Sciatic nerve (tissue), 2 donors: ENCODE data around the gene TBC1D22A. TPM values are rescaled to one million over a fixed set of nuclear protein-coding genes. Genes with fewer than 3 reads are reported as not detected.

Source experiments
- ATAC-seq: fragments of 200-7000 bp; cut with Tn5 transposase; one replicate; pipeline ENCODE4 v1.9.1; 2020; ENCODE audit warnings: mild to moderate bottlenecking, moderate library complexity
- DNase-seq: peaks from one replicate; pipeline ENCODE4 v3.0.0-alpha.2; 2020; ENCODE audit warnings: low spot score
- intact Hi-C: fragments of 100-400 bp; cut with DNase I; formaldehyde crosslinking; loops from one replicate; pipeline ENCODE4 v1.14.2; 2022
- total RNA-seq: library from RNA; stranded (reverse); fragmentation: NEBNext Ultra II Directional; extraction: Animal tissue kit (Norgen Biotek cat#: 25700); gene quantifications from one replicate; pipeline ENCODE4 v1.2.1, GENCODE V29; 2021
- donor health status: DM: no; HTN: no; CAD: no.
- donor health status: DM: no; HTN: no; CAD: no.

Gene TBC1D22A
- total RNA-seq, 1 donor from 2014 or later = 36.3 TPM

DNA sequence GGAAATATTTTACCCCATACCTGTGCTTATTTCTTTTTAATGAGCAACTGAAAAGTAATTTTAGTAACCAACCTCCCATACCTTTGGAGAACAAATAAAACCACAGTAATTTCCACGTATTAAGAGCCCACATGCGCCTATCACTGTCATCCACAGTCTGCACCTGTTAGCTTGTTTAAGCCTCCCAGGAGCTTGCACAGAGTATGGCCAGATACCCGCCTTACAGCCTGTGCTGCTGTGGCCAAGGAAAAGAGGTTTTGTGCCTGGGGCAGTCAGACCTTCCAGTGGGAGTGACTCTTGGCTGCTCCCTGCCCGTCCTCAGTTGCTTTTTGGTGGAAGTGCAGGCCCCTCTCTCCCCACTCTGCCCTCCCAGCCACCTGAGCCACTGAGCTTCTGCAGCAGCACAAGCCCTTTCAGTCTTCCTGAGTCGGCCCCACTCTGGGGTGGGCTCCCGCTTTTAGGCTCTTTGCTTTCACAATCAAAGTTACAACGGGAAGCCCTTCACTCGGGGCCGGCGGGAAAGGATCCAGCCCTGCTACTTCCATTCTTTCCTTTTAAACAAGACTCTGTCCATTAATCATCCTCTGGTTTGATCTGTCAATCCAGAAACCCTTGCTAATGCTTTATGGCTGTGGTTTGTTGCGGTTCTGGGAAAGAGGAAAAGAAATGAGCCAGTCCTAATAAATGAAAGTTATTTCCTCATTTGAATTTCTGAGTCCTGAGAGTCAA lies 308.8 kb downstream of the TBC1D22A start:
- intact Hi-C loops = no loop called here
- ATAC-seq = no peak
- peak; percentile 54 for DNase-seq

DNA sequence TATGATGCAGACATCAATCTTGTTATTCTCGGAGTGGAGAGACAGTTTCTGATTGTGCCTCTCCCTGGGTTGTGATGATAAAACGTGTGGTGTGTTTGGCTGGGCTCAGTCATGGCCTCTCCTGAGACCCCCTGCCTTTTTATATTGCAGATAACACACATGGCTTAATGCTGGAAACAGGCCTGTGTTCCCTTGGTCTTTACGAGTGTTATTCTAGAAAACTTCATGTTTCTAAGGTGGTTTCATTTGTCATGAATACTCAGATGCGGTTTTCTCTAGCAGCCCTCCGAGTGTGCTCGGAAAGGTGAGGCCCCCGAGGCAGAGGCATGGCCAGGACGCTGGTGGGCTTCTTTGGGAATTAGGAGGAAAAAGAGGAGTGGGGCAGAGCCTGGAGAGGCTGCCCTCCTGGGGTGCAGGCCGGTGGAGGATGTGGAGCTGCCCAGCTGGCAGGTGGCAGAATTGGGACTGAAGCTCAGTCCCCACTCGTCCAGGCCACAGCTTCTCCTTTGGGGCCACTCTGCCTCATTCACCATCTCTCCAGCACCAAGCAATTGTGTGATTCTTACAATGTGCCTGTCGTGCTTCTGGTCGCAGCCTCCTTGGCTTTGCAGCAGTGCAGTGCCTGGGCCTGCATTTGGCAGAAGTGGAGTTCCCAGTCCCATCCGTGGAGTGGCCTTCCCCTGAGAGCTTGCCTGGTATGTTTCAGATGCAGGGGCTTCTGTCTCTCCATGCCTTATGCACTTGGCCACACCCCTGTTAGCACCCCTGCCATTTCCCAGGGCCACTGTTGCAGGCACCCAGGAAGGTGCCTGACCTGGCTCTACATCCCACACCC lies 309.6 kb downstream of the TBC1D22A start:
- intact Hi-C loops = no loop called here
- ATAC-seq (no peak), DNase-seq (peak; percentile 37)

DNA sequence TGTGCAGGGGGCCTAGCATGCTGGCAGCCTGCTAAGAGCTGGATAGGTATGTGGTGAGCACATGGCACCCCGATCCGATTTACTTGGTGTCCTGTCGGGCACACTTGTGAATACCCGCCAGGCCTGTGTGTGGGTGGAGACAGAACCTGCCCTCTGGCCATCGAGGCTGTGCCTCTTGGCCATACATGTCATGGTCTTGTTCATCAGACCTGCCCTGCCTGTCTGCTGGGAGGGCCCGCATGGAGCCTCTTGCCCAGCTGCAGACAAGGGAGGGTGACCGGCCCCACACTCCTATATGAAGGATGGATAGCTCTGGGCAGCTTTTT lies 310.2 kb downstream of the TBC1D22A start:
- DNase-seq = no peak
- intact Hi-C loops = no loop called here
- no peak for ATAC-seq

DNA sequence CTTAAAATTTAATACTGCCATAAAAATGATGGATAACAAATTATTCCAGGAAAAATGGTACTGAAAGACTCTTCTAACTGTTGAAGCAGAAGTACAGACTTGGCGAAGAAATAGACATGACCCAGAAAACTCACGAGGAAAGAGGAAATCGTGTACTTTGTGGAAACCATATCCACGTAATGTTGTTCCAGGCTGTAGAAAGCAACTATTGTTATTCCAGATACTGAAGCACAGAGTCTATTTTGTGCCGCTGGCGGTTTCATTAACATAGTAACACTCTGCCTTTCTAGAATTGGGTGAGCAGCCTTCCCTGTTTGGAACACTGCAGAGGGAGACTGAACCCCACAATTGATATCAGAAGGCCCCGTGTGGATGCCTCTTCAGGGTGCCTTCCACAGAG lies 310.6 kb downstream of the TBC1D22A start:
- intact Hi-C loops = no loop called here
- no peak for ATAC-seq
- no peak for DNase-seq

DNA sequence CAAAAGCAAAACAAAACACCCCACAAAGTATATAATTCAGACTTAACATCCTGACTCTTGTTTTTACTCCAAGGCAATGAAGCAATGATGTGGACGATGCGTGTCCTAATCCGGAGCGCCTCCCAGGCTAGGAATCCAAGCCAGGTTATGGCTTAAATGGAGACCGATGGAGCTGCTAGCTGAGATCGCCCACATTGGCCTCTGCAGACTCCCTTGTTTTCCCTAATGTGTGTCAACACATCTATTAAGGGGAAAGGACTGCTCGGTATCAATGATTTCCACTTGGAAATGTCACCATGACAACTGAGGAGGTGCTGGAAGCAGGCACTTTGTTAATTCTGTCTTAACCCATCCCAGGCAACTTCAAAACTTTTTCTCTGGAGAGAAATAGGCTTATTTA lies 311.7 kb downstream of the TBC1D22A start:
- intact Hi-C loops = no loop called here
- ATAC-seq = no peak

DNA sequence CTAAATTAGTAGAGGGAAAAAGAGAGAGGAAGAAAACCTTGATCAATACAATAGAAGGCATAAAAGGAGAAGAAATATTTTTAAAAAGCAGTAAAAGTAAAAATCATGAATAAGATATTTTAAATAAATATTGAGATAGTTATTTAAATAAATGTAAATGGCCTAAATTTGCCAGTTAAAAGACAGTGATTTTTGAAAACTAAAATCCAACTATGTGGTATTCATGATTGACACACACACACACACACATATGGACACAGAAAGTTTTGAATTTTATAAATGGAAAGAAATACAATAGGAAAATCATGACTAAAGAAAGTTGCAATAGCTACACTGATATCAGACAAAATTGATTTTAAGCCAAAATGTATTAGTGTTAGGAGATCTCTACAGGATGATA lies 313.1 kb downstream of the TBC1D22A start:
- ATAC-seq = no peak
- no peak for DNase-seq
- intact Hi-C loops = no loop called here

More for the DNA sequence above, 311.7 kb downstream of the TBC1D22A start:
- peak; percentile 30 for DNase-seq

DNA sequence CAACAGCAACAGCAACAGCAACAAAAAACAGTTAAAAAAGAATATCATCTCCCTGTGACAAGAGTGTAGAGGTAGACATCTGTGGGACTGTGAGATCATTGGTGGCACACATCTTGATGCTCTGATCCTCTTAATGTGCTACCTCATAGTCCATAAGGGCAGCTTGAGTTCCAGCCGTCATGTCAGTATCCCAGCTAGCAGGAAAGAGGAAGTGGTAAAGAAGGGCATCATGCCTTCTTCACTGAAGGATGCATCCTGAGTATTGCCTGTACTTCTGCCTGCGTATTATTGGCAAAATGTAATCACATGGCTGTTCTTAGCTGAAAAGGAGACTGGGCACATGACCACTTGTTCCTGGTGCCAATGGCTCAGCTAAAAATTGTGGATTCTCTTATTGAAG lies 314.3 kb downstream of the TBC1D22A start:
- intact Hi-C loops = no loop called here

DNA sequence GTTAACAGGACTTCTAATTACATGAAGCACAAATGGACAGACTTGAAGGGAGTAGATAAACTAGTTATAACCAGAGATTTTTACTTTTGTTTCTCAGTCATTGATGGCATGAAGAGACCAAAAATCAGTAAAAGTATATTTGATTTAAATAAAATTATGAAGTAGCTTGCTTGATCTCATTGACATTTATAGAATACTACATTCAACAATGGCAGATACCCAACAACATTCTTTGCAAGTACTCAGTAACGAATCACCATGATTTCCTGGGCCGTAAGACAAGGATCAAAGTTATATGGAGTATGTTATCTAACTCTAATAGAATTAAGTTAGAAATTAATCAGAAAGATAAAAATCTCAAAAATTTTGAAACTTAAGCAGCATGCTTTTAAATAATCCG lies 317.6 kb downstream of the TBC1D22A start:
- intact Hi-C loops = no loop called here
- DNase-seq (no peak), ATAC-seq (no peak)

More for the DNA sequence above, 314.3 kb downstream of the TBC1D22A start:
- DNase-seq (no peak), ATAC-seq (no peak)

DNA sequence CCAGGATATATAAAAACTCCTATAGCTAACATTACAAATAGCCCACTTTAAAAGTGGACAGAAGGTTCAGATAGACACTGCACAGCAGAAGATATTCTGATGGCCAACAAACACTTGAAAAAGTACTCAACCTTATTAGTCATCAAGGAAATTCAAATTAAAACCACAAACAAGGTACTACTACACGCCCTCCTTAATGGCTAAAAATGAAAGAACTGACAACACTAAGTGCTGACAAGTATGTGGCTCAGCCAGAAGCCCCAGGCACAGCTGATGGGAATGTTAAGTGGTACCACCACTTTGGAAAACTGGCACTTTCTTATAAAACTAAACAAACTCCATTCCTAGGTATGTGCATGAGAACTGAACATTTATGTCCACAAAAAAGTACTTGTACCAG lies 320.1 kb downstream of the TBC1D22A start:
- intact Hi-C loops = no loop called here
- no peak for ATAC-seq
- no peak for DNase-seq

DNA sequence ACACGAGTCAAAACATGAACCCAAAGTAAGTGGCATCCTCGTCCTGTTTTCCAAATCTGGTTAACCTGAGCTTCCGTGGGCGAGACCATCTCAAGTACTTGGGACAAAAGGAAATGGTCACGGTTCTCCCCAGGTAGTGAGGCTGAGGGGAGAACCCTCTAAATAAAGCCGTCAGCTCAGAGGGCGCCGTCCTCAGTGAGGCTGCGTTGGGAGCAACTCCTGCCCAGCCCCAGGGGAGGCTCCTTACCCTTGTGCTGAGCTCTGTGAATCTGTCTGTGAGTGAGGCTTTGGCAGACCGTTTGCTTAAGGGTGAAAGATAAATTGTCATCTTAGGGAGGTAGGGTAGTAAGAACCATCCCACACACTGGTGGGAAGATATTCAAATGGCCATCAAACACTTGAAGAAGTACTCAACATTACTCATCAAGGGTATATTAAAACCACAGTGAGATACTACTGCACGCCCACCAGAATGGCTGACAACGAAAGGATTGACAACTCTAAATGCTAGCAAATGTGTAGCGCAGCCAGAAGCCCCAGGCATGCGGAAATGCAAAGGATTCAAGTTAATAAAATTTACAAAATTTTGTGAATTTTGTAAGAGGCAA lies 321.0 kb downstream of the TBC1D22A start:
- intact Hi-C loops = no loop called here
- DNase-seq = no peak
- no peak for ATAC-seq

DNA sequence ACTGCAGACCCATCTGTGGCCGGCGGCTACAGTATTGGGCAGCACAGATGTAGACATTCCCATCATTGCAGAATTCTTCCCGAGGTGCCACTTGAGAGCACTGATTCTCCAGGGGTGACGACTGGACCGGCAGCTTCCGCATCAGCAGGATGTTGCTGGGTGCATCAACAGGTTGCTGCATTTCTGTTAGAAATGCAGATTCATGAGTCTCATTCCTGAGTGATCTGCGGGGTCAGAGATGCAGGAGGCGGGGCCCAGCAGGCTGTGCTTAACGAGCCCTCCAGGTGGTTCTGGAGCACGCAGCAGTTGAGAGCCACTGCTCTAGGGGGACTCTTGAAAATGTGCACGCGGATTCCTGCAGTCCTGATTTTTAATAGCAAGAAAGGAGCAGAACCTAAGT lies 321.8 kb downstream of the TBC1D22A start:
- intact Hi-C loops = no loop called here
- ATAC-seq (no peak), DNase-seq (no peak)

DNA sequence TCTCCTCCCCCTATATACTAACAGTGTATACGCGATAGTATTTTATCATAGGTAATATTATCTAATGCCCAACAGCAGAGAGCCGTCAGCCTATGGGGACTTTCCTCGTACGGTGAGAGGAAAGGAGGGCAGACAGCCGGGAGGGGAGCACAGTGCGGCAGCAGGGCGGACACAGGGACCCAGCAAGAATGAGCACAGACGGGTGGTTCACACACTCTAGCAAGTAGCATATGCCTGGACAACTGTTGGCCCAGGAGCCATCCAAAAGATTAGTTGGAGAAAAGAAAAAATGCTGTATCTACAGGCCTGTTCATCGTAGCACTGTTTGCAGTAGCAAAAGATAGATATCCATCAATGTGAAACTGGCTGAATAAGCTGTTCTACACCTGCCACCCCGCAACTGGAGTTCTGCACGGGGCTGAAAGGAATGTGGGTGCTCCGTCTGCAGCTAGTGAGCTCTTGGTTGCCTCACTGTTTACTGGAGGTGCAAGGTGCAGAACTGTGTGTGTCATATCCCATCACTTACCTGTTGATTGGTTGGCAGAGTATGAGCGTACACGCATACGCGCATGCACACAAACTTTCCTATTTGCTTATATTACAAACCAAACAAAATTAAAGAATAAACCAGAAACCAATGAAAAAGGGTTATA lies 324.3 kb downstream of the TBC1D22A start:
- DNase-seq (no peak), ATAC-seq (no peak)

DNA sequence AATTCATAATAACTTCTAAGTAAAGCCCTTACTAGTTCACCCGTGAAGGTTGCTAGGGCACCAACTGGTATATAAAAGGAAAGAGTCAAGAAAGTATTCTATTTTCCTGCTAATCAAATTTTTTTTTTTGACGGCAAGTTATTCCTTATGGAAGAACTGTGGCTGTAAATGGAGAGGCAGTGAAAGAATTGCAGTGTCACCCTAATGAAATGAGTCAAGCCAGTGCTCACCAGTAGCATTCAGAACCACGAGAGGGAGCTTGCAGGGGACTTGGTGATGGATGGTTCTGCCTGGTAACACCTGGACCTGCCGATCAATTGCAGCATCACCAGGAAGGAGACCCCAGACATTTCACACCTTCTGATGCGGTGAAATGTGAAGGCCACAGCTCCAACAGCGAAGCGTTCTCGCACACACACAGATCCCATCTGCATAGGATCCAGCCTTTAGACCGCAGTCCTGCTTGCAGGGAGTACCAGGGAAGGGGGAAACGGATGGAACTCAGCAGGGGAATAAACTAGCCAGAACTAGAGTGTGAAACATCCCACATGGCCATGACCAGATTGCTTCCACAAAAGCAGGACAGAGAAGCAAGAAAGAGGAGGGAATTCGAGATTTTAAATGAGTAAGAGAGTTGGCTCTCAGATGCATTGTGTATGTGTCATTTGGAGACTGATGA lies 326.2 kb downstream of the TBC1D22A start:
- intact Hi-C loops = no loop called here
- DNase-seq = no peak
- no peak for ATAC-seq

More for the DNA sequence above, 324.3 kb downstream of the TBC1D22A start:
- intact Hi-C loops = no loop called here

DNA sequence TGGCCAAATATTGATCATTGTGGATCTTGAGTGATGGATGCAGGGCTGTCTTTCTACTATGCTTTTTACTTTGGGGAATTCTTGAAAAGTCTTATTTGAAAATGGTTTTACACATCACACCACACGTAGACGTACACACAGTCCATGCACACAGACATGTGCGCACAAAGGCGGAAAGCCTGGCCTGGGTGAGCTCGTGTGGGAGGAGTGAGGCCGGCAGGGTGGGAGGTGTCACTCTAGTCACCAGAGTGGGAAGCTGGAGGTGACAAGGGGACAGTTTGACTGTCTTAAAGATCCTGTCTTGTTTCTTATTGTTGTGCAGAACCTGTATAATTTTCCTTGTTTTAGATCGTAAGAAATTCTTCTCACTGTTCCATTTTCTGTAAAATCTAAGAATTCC lies 326.9 kb downstream of the TBC1D22A start:
- intact Hi-C loops = no loop called here
- no peak for ATAC-seq
- no peak for DNase-seq

DNA sequence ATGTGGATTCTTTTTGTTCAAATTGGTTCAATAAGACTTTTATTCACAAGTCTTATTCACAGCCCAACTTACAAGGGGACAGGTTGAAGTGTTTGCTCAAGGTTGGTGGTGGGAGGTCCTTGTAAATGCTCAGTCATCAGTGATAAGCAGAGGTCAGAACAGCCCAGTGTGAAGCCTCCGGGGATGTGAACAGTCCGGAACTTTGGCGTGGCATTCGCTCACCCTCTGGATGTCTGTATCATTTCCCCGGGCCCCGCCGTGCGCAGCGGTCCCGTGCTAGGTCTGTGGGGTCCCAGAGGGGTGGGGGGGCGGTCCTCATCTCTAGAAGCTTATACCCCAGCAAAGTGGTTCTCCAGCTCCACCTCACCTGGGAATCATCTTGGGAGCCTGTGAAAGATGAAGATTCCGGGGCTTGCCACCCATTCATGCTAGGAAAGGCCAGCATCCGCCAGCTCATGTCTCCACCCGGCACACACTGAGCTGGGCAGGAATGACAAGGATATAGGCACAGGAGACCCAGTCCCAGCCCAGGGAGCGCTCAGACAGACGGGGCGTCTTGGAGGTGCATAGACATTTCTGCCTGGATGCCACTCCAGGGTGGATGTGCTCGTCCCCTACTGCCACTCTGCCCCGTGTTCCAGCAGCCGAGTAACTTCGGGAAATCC lies 327.5 kb downstream of the TBC1D22A start:
- DNase-seq (peak; percentile 47), ATAC-seq (no peak)
- intact Hi-C loops = no loop called here

DNA sequence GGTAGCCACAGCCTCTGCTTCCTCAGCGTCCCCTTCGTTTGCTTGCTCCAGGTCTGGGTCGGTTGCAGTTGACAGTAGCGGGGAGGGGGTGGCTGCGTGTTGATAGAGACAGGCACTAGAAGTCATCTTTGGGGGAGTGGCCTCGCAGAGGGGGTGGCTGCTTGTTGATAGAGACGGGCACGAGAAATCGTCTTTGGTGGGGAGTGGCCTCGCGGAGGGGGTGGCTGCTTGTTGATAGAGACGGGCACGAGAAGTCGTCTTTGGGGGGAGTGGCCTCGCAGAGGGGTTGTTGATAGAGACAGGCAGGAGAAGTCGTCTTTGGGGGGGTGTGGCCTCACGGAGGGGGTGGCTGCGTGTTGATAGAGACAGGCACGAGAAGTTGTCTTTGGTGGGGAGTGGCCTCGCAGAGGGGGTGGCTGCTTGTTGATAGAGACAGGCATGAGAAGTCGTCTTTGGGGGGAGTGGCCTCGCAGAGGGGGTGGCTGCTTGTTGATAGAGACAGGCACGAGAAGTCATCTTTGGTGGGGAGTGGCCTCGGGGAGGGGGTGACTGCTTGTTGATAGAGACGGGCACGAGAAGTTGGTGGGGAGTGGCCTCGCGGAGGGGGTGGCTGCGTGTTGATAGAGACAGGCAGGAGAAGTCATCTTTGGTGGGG lies 328.3 kb downstream of the TBC1D22A start:
- ATAC-seq = no peak
- DNase-seq = peak; percentile 61
- intact Hi-C loops = no loop called here

DNA sequence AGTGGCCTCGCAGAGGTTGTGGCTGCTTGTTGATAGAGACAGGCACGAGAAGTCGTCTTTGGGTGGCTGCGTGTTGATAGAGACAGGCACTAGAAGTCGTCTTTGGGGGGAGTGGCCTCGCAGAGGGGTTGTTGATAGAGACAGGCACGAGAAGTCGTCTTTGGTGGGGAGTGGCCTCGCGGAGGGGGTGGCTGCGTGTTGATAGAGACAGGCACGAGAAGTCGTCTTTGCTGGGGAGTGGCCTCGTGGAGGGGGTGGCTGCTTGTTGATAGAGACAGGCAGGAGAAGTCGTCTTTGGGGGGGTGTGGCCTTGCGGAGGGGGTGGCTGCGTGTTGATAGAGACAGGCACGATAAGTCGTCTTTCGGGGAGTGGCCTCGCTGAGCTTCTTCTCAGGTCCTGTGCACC lies 328.8 kb downstream of the TBC1D22A start:
- ATAC-seq (no peak), DNase-seq (peak; percentile 56)
- intact Hi-C loops = no loop called here
